Hepatocyte (in vitro differentiated cells): Measurements from ENCODE around the gene SMDT1. TPM values are rescaled to one million over a fixed set of nuclear protein-coding genes. Genes with fewer than 3 reads are reported as not detected.

Experiments
- DNase-seq: peaks from one replicate; pipeline ENCODE4 v3.0.0-alpha.2; 2016; ENCODE audit warnings: low spot score
- H2AFZ ChIP-seq: fragments of 200-600 bp; sonication (generic); 2 replicates; pipeline ENCODE4 v1.6.0; 2016; ENCODE audit warnings: antibody characterized with exemption, mild to moderate bottlenecking
- H3K27ac ChIP-seq: fragments of 200-600 bp; sonication (generic); 2 replicates; pipeline ENCODE4 v1.5.1; 2016; ENCODE audit warnings: mild to moderate bottlenecking
- H3K27me3 ChIP-seq: fragments of 200-600 bp; sonication (generic); 2 replicates; pipeline ENCODE4 v1.6.1; 2016
- H3K36me3 ChIP-seq: fragments of 200-600 bp; sonication (generic); replicated peaks from 2 replicates; pipeline ENCODE4 v1.5.1; 2016; ENCODE audit warnings: low read depth; ENCODE audit not compliant: insufficient read depth
- H3K4me1 ChIP-seq: fragments of 200-600 bp; sonication (generic); 2 replicates; pipeline ENCODE4 v1.5.1; 2016; ENCODE audit warnings: mild to moderate bottlenecking, moderate library complexity; ENCODE audit not compliant: insufficient read depth
- H3K4me2 ChIP-seq: fragments of 200-600 bp; sonication (generic); 2 replicates; pipeline ENCODE4 v1.6.0; 2016
- H3K4me3 ChIP-seq: fragments of 200-600 bp; sonication (generic); 2 replicates; pipeline ENCODE4 v1.5.1; 2016; ENCODE audit warnings: mild to moderate bottlenecking
- H3K79me2 ChIP-seq: fragments of 200-600 bp; sonication (generic); 2 replicates; pipeline ENCODE4 v1.6.0; 2017; ENCODE audit warnings: mild to moderate bottlenecking
- H3K9me2 ChIP-seq: fragments of 200-600 bp; sonication (generic); replicated peaks from 2 replicates; pipeline ENCODE4 v1.6.0; 2017; ENCODE audit warnings: mild to moderate bottlenecking; ENCODE audit not compliant: insufficient read depth
- H3K9me3 ChIP-seq: fragments of 200-600 bp; sonication (generic); 2 replicates; pipeline ENCODE4 v1.5.1; 2016; ENCODE audit warnings: low read depth, mild to moderate bottlenecking
- H4K20me1 ChIP-seq: fragments of 200-600 bp; sonication (generic); 2 replicates; pipeline ENCODE4 v1.6.0; 2016; ENCODE audit warnings: mild to moderate bottlenecking; ENCODE audit not compliant: insufficient read depth, poor library complexity, severe bottlenecking
- CTCF ChIP-seq: fragments of 200-600 bp; sonication (generic); IDR thresholded peaks from 2 replicates; pipeline ENCODE4 v1.5.1; 2016; ENCODE audit warnings: antibody characterized with exemption, mild to moderate bottlenecking; ENCODE audit not compliant: poor library complexity
- EZH2 ChIP-seq: fragments of 200-600 bp; sonication (generic); IDR thresholded peaks from 2 replicates; pipeline ENCODE4 v1.6.1; 2016; ENCODE audit warnings: antibody characterized with exemption, mild to moderate bottlenecking, borderline replicate concordance
- EZH2phosphoT487 ChIP-seq: fragments of 200-600 bp; sonication (generic); IDR thresholded peaks from one replicate; pipeline ENCODE4 v1.6.1; 2018; ENCODE audit warnings: antibody characterized with exemption, mild to moderate bottlenecking, low read depth, moderate library complexity; ENCODE audit not compliant: unreplicated experiment, severe bottlenecking
- WGBS: methylation state at CpG from one replicate; pipeline ENCODE4 v1.1.6; 2016; ENCODE audit warnings: low lambda C conversion rate; ENCODE audit errors: missing lambda C conversion rate; 5-methylcytosine and 5-hydroxymethylcytosine counted together
- polyA plus RNA-seq: library from polyadenylated mRNA; unstranded; fragments of >200 nt; fragmentation: Nextera tagmentation; extraction: Ambion mirVana; gene quantifications from 2 replicates; pipeline ENCODE4 v1.2.1, GENCODE V29; 2016
- total RNA-seq: library from RNA; depleted of rRNA; stranded (reverse); fragments of >200 nt; gene quantifications from 2 replicates; pipeline ENCODE4 v1.2.3, GENCODE V29; 2014

SMDT1 gene
- 10.8 and 14.7 TPM in 2 replicates for total RNA-seq
- 143 and 145 TPM in 2 replicates for polyA plus RNA-seq

GRCh38 chr22:42079319-42080251, at the start of gene SMDT1:
Gene SMDT1 (plus strand): TSS chr22:42079700. CDS start chr22:42079769, 69 bp downstream.
- H3K9me3 ChIP-seq = no peaks in the 10 kb centered on the region
- H3K4me2 ChIP-seq = peak within 1 kb of the TSS; percentile 81
- H3K4me1 ChIP-seq = peaks cover 15% of the 10 kb centered on the region
- WGBS = 1% methylated on average over 62 of the region's 71 CpGs
- no peaks in the 10 kb centered on the region for H3K27me3 ChIP-seq
- H3K4me3 ChIP-seq = peak within 1 kb of the TSS; percentile 70
- H3K27ac ChIP-seq = peak within 1 kb of the TSS; percentile 98
- no peaks in the 10 kb centered on the region for H4K20me1 ChIP-seq
- TF ChIP-seq EZH2 (no peak), EZH2phosphoT487 (no peak), CTCF (no peak)
- peaks cover 39% of the 10 kb centered on the region for H3K79me2 ChIP-seq
- peak within 1 kb of the TSS; percentile 80 for H2AFZ ChIP-seq
- no peaks in the 10 kb centered on the region for H3K9me2 ChIP-seq
- H3K36me3 ChIP-seq = no peaks in the 10 kb centered on the region
- peak; percentile 100 for DNase-seq

- 86% methylated on average over 5 of the region's 5 CpGs for WGBS
- TF ChIP-seq EZH2phosphoT487 = no peak
- no peak for TF ChIP-seq CTCF
- Histone ChIP-seq H3K27me3 (no peaks in the 10 kb centered on the region), H3K4me2 (no peak overlapping the region), H3K9me2 (no peaks in the 10 kb centered on the region), H3K36me3 (no peaks in the 10 kb centered on the region), H3K27ac (no peak overlapping the region), H2AFZ (no peak overlapping the region), H3K4me3 (no peak overlapping the region), H3K9me3 (no peaks in the 10 kb centered on the region), H4K20me1 (no peaks in the 10 kb centered on the region), H3K79me2 (no peaks in the 10 kb centered on the region), H3K4me1 (no peaks in the 10 kb centered on the region)
- DNase-seq = no peak
These were observed 46.0 kb upstream of the SMDT1 start for GRCh38 chr22:42033263-42034181.

- Histone ChIP-seq H2AFZ (no peak overlapping the region), H3K27me3 (no peaks in the 10 kb centered on the region), H3K9me3 (no peaks in the 10 kb centered on the region), H3K4me3 (no peak overlapping the region), H4K20me1 (no peaks in the 10 kb centered on the region), H3K36me3 (no peaks in the 10 kb centered on the region), H3K4me2 (no peak overlapping the region), H3K9me2 (no peaks in the 10 kb centered on the region), H3K27ac (no peak overlapping the region), H3K4me1 (no peaks in the 10 kb centered on the region), H3K79me2 (no peaks in the 10 kb centered on the region)
- no peak for TF ChIP-seq EZH2
- WGBS = 88% methylated on average over 8 of the region's 8 CpGs
- no peak for DNase-seq
These were observed 44.2 kb upstream of the SMDT1 start for GRCh38 chr22:42035256-42035655.
